ENCODE measurements around the gene ATG7.

- TF ChIP-seq EZH2 (IDR thresholded peaks at IDR 0.05), result no peak
- no peak for TF ChIP-seq POLR2AphosphoS5 (IDR thresholded peaks at IDR 0.05; ENCODE audit: borderline replicate concordance, low read depth, low read length)
- TF ChIP-seq FOXP2 (optimal IDR thresholded peaks at IDR 0.05; ENCODE audit: control extremely low read depth, extremely low read length, insufficient read depth), result no peak
These were observed 17.7 kb downstream of the ATG7 start for GRCh38 chr3:11289864-11290263.

All from SK-N-MC (cell line).